Neuronal stem cell (in vitro differentiated cells): ENCODE data around the gene RFLNA.

ENCODE experiments used
- DNase-seq: peaks from one replicate; pipeline ENCODE4 v3.0.0-alpha.2; 2013; ENCODE audit warnings: low spot score
- H2AFZ ChIP-seq: one replicate; pipeline ENCODE4 v1.6.1; 2013; ENCODE audit warnings: mild to moderate bottlenecking, low read length, inconsistent platforms
- H2AK5ac ChIP-seq: 2 replicates; pipeline ENCODE4 v1.6.1; 2013; ENCODE audit warnings: low read depth, mild to moderate bottlenecking, inconsistent platforms, low read length, moderate library complexity, mixed read lengths
- H2BK120ac ChIP-seq: 2 replicates; pipeline ENCODE4 v1.6.1; 2013; ENCODE audit warnings: low read depth, mild to moderate bottlenecking, inconsistent platforms, low read length, moderate library complexity, mixed read lengths
- H2BK12ac ChIP-seq: one replicate; pipeline ENCODE4 v1.6.1; 2013; ENCODE audit warnings: low read length, inconsistent platforms
- H2BK15ac ChIP-seq: 2 replicates; pipeline ENCODE4 v1.6.1; 2013; ENCODE audit warnings: mild to moderate bottlenecking, low read length, inconsistent platforms, mixed read lengths
- H2BK5ac ChIP-seq: one replicate; pipeline ENCODE4 v1.6.1; 2013; ENCODE audit warnings: inconsistent platforms, mild to moderate bottlenecking, low read length, moderate library complexity
- H3K14ac ChIP-seq: one replicate; pipeline ENCODE4 v1.6.1; 2013; ENCODE audit warnings: low read length, inconsistent platforms
- H3K18ac ChIP-seq: 2 replicates; pipeline ENCODE4 v1.6.1; 2013; ENCODE audit warnings: low read length, inconsistent platforms
- H3K23ac ChIP-seq: 2 replicates; pipeline ENCODE4 v1.6.1; 2013; ENCODE audit warnings: low read depth, mild to moderate bottlenecking, mixed read lengths, low read length, inconsistent platforms; ENCODE audit not compliant: poor library complexity
- H3K27ac ChIP-seq: replicated peaks from 3 replicates; pipeline ENCODE4 v1.5.1; 2013; ENCODE audit warnings: low read length, inconsistent platforms
- H3K27me3 ChIP-seq, 3 experiments: 2 replicates each; pipeline ENCODE4 v1.6.1; 2013; ENCODE audit warnings: low read length in 3 of 3, mild to moderate bottlenecking in 2 of 3, inconsistent platforms in 1 of 3, low read depth in 1 of 3, mixed read lengths in 1 of 3, moderate library complexity in 1 of 3; ENCODE audit not compliant: control insufficient read depth in 3 of 3, insufficient read depth in 3 of 3
- H3K36me3 ChIP-seq, 2 donors: replicated peaks in 1 of 2; 2 replicates each; pipeline ENCODE4 v1.6.1; 2013; ENCODE audit warnings: low read length in 2 of 2; ENCODE audit not compliant: control insufficient read depth in 2 of 2, insufficient read depth in 2 of 2
- H3K4ac ChIP-seq: 2 replicates; pipeline ENCODE4 v1.6.1; 2013; ENCODE audit warnings: inconsistent platforms, mild to moderate bottlenecking, low read length, moderate library complexity
- H3K4me1 ChIP-seq, 2 donors: 1 replicate in 1 of 2; 2 replicates in 1 of 2; pipeline ENCODE4 v1.6.1; 2013; ENCODE audit warnings: low read length in 2 of 2, low read depth in 1 of 2; ENCODE audit not compliant: control insufficient read depth in 2 of 2, insufficient read depth in 1 of 2
- H3K4me2 ChIP-seq: one replicate; pipeline ENCODE4 v1.6.1; 2013; ENCODE audit warnings: mild to moderate bottlenecking, low read length, inconsistent platforms; ENCODE audit not compliant: insufficient read depth, poor library complexity, severe bottlenecking
- H3K4me3 ChIP-seq, 2 donors: 2 replicates each; pipeline ENCODE4 v1.5.1; 2013; ENCODE audit warnings: low read length in 2 of 2, mild to moderate bottlenecking in 2 of 2, inconsistent platforms in 1 of 2, moderate library complexity in 1 of 2
- H3K79me1 ChIP-seq: one replicate; pipeline ENCODE4 v1.6.1; 2013; ENCODE audit warnings: low read depth, mild to moderate bottlenecking, inconsistent platforms, low read length, moderate library complexity
- H3K9ac ChIP-seq: one replicate; pipeline ENCODE4 v1.6.1; 2013; ENCODE audit warnings: mild to moderate bottlenecking, low read depth, low read length, inconsistent platforms; ENCODE audit not compliant: poor library complexity
- H3K9me3 ChIP-seq, 2 donors: replicated peaks in 1 of 2; 2 replicates each; pipeline versions ENCODE3 to v1.6.1; 2013; ENCODE audit warnings: low read length in 2 of 2, mild to moderate bottlenecking in 2 of 2, inconsistent platforms in 1 of 2, low read depth in 1 of 2, mixed read lengths in 1 of 2, moderate library complexity in 1 of 2; ENCODE audit not compliant: control insufficient read depth in 2 of 2, insufficient read depth in 1 of 2
- H4K8ac ChIP-seq: one replicate; pipeline ENCODE4 v1.6.1; 2013; ENCODE audit warnings: low read depth, mild to moderate bottlenecking, inconsistent platforms, low read length, moderate library complexity
- H4K91ac ChIP-seq: one replicate; pipeline ENCODE4 v1.6.1; 2013; ENCODE audit warnings: low read length, low read depth, mild to moderate bottlenecking, inconsistent platforms; ENCODE audit not compliant: poor library complexity
- WGBS, 2 donors: extraction: QIAGEN DNeasy Blood & Tissue Kit; methylation state at CpG; one replicate each; pipeline ENCODE4 v1.1.7; 2013; ENCODE audit warnings: missing lambda C conversion rate in 2 of 2, mixed read lengths in 1 of 2; ENCODE audit not compliant: insufficient read length in 2 of 2, insufficient replicate concordance in 1 of 2; ENCODE audit errors: extremely low coverage in 2 of 2; 5-methylcytosine and 5-hydroxymethylcytosine counted together

The RFLNA gene

GRCh38 chr12:124307556-124307825, 12.6 kb downstream of the RFLNA start:
- no peak overlapping the region for H3K4me3 ChIP-seq
- no peak overlapping the region for H2BK15ac ChIP-seq
- peaks cover 2% of the 10 kb centered on the region for H3K79me1 ChIP-seq
- H2BK12ac ChIP-seq: no peak overlapping the region
- no peak overlapping the region for H3K27ac ChIP-seq
- no peak overlapping the region for H3K4me2 ChIP-seq
- H3K4me1 ChIP-seq: no peaks in the 10 kb centered on the region
- H3K14ac ChIP-seq: no peak overlapping the region
- no peak overlapping the region for H4K91ac ChIP-seq
- no peak overlapping the region for H2AK5ac ChIP-seq
- no peak overlapping the region for H3K4ac ChIP-seq
- DNase-seq: no peak
- peak overlapping the region; percentile 6 for H3K23ac ChIP-seq
- WGBS, 2 donors: no CpG with 5 or more reads among the region's 10 CpGs
- no peaks in the 10 kb centered on the region for H3K27me3 ChIP-seq
- no peaks in the 10 kb centered on the region for H3K36me3 ChIP-seq
- no peak overlapping the region for H2BK120ac ChIP-seq
- no peak overlapping the region for H4K8ac ChIP-seq
- no peaks in the 10 kb centered on the region for H3K9me3 ChIP-seq
- H2AFZ ChIP-seq: no peak overlapping the region
- H3K18ac ChIP-seq: peak overlapping the region; percentile 49
- no peak overlapping the region for H3K9ac ChIP-seq
- no peak overlapping the region for H2BK5ac ChIP-seq

GRCh38 chr12:124308741-124309140, 13.8 kb downstream of the RFLNA start:
- peaks cover 0 to 1% of the 10 kb centered on the region in 2 donors for H3K36me3 ChIP-seq
- no CpG with 5 or more reads among the region's 18 CpGs for WGBS, 2 donors
- no peaks in the 10 kb centered on the region for H3K4me1 ChIP-seq
- H3K4me3 ChIP-seq: no peak overlapping the region
- H3K9ac ChIP-seq: no peak overlapping the region
- no peak overlapping the region for H3K27ac ChIP-seq
- H3K4ac ChIP-seq: no peak overlapping the region
- H4K91ac ChIP-seq: no peak overlapping the region
- H2BK120ac ChIP-seq: no peak overlapping the region
- no peak for DNase-seq
- H2BK5ac ChIP-seq: no peak overlapping the region
- no peak overlapping the region for H4K8ac ChIP-seq
- H3K18ac ChIP-seq: peak overlapping the region; percentile 46
- no peaks in the 10 kb centered on the region for H3K27me3 ChIP-seq
- peak overlapping the region; percentile 39 for H2AK5ac ChIP-seq
- H3K9me3 ChIP-seq: no peaks in the 10 kb centered on the region
- no peak overlapping the region for H2BK12ac ChIP-seq
- H3K14ac ChIP-seq: no peak overlapping the region
- H3K23ac ChIP-seq: no peak overlapping the region
- H2BK15ac ChIP-seq: no peak overlapping the region
- H2AFZ ChIP-seq: no peak overlapping the region
- peaks cover 2% of the 10 kb centered on the region for H3K79me1 ChIP-seq
- no peak overlapping the region for H3K4me2 ChIP-seq

- no peak overlapping the region for H3K27ac ChIP-seq
- no peak overlapping the region for H3K4me2 ChIP-seq
- no peak overlapping the region for H3K23ac ChIP-seq
- no peaks in the 10 kb centered on the region for H3K9me3 ChIP-seq
- H3K14ac ChIP-seq: no peak overlapping the region
- no peak overlapping the region for H3K18ac ChIP-seq
- H3K79me1 ChIP-seq: peaks cover 2% of the 10 kb centered on the region
- no peak overlapping the region for H2BK12ac ChIP-seq
- H4K91ac ChIP-seq: no peak overlapping the region
- DNase-seq: no peak
- no peak overlapping the region for H3K4ac ChIP-seq
- no peak overlapping the region for H2AFZ ChIP-seq
- H3K4me1 ChIP-seq: no peaks in the 10 kb centered on the region
- no peak overlapping the region for H3K9ac ChIP-seq
- peaks cover 0 to 4% of the 10 kb centered on the region in 2 donors for H3K36me3 ChIP-seq
- no peak overlapping the region for H2AK5ac ChIP-seq
- H2BK5ac ChIP-seq: no peak overlapping the region
- no peak overlapping the region for H4K8ac ChIP-seq
- no peak overlapping the region for H3K4me3 ChIP-seq
- H2BK15ac ChIP-seq: no peak overlapping the region
- no CpG with 5 or more reads among the region's 16 CpGs for WGBS, 2 donors
- no peaks in the 10 kb centered on the region for H3K27me3 ChIP-seq
- H2BK120ac ChIP-seq: no peak overlapping the region
Observed at GRCh38 chr12:124309231-124309630, 14.3 kb downstream of the RFLNA start.

GRCh38 chr12:124309744-124310143, 14.9 kb downstream of the RFLNA start:
- H3K4me2 ChIP-seq: no peak overlapping the region
- no peak overlapping the region for H3K4ac ChIP-seq
- H3K9me3 ChIP-seq: no peaks in the 10 kb centered on the region
- no peak overlapping the region for H2BK120ac ChIP-seq
- no peak overlapping the region for H2BK12ac ChIP-seq
- H2AFZ ChIP-seq: no peak overlapping the region
- no CpG with 5 or more reads among the region's 7 CpGs for WGBS, 2 donors
- H3K18ac ChIP-seq: no peak overlapping the region
- H2BK15ac ChIP-seq: no peak overlapping the region
- no peak overlapping the region for H3K9ac ChIP-seq
- no peaks in the 10 kb centered on the region for H3K4me1 ChIP-seq
- DNase-seq: no peak
- H4K91ac ChIP-seq: no peak overlapping the region
- no peak overlapping the region for H2AK5ac ChIP-seq
- no peaks in the 10 kb centered on the region for H3K27me3 ChIP-seq
- H4K8ac ChIP-seq: no peak overlapping the region
- H3K14ac ChIP-seq: no peak overlapping the region
- H2BK5ac ChIP-seq: no peak overlapping the region
- H3K27ac ChIP-seq: no peak overlapping the region
- peaks cover 0 to 4% of the 10 kb centered on the region in 2 donors for H3K36me3 ChIP-seq
- H3K79me1 ChIP-seq: peaks cover 2% of the 10 kb centered on the region
- H3K23ac ChIP-seq: no peak overlapping the region
- H3K4me3 ChIP-seq: no peak overlapping the region
